WI38 (cell line): ENCODE measurements around the gene FKRP.

Experiments used
- H3K4me3 ChIP-seq: 2 replicates; pipeline ENCODE4 v1.5.1; 2011; ENCODE audit warnings: low read depth, mild to moderate bottlenecking, control low read depth, low read length
- CTCF ChIP-seq: IDR thresholded peaks from 2 replicates; pipeline ENCODE4 v1.5.1; 2012; ENCODE audit warnings: low read depth, mild to moderate bottlenecking, control low read depth, low read length

Gene FKRP

GRCh38 chr19:46744005-46744691 lies 1.7 kb upstream of the FKRP start:
- no peak for TF ChIP-seq CTCF
- no peak overlapping the region; the same call in 1 of the 2 replicates for H3K4me3 ChIP-seq

- no peak for TF ChIP-seq CTCF
- peak overlapping the region; percentile 92 for H3K4me3 ChIP-seq
Measured at GRCh38 chr19:46745030-46745429, 827 bp upstream of the FKRP start.

DNA sequence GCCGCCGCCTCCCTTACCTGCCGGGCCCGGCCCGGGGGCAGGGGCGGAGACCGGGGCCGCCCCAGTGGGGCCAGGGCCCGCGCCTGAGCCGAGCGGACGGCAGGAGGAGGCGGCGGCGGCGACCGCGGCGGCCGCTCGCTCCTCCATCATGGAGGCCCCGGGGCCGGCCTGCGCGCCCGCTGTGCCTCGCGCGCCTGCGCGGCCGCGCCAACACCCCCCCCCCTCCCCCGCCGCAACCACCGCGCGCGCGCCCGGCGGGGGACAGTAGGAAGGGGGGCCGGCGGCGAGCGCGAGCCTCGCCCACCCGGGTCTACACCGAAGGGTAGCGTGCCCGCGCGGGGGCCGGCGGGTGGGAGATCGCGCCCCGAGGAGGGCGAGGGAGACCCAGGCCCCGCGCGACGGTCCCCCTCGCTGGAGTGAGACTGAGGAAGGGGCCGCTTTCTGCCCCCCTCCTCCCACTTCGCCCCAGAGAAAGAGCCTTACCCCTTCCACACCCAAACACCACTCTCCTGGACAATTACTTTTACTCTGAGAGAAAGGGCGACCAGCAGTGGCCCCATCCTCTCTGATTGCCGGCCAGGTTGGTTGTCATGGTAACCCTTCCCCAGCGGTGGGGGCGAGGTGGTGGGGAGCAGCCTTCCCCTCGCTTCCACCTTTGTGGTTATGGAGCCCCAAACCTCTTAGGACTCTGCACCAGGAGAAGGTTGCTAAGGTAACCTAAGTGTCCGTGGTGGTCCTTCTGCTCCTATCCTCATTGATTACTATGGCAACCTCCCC lies 612 bp downstream of the FKRP start, which contains the start of gene STRN4:
TSS of gene STRN4 (minus strand) at position 170 of the 777 bp plus-strand sequence. CDS start at position 150, 20 bp downstream.
- TF ChIP-seq CTCF = no peak
- H3K4me3 ChIP-seq = peak within 1 kb of the TSS; percentile 92

GRCh38 chr19:46748325-46749109 lies 2.7 kb downstream of the FKRP start:
- H3K4me3 ChIP-seq = no peak overlapping the region
- TF ChIP-seq CTCF = peak; percentile 83

DNA sequence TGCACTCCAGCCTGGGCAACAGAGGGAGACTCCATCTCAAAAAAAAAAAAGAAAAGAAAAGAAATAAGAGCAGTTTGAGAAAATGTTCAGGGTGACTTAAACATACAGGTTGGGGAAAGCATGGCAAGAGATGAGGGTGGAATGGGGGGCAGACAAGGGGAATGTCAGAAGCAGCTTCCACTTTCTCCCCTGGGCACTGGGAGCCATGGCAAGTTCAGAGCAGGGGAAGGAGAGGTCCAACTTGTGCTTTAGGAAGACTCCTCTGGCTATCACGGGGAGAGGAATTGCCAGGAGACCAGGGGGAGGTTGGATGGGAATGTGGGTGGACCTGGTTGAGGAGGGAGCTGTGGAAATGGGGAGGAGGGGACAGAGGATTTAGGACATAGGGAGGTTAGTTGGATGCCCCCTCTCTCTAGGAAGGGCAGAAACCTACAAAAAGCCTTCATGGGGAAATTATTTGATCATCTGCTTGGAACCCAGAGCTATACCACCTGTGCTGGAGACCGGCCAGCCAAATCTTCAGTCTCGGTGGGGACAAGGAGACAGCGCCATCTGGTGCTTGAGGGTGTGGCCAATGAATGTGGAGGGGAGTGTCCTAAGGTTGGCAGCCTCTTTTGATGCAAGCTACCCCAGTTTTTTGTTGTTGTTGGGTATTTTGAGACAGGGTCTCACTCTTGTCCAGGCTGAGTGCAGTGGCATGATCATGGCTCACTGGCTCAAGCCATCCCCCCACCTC lies 7.7 kb downstream of the FKRP start:
- no peak overlapping the region for H3K4me3 ChIP-seq
- TF ChIP-seq CTCF = no peak

DNA sequence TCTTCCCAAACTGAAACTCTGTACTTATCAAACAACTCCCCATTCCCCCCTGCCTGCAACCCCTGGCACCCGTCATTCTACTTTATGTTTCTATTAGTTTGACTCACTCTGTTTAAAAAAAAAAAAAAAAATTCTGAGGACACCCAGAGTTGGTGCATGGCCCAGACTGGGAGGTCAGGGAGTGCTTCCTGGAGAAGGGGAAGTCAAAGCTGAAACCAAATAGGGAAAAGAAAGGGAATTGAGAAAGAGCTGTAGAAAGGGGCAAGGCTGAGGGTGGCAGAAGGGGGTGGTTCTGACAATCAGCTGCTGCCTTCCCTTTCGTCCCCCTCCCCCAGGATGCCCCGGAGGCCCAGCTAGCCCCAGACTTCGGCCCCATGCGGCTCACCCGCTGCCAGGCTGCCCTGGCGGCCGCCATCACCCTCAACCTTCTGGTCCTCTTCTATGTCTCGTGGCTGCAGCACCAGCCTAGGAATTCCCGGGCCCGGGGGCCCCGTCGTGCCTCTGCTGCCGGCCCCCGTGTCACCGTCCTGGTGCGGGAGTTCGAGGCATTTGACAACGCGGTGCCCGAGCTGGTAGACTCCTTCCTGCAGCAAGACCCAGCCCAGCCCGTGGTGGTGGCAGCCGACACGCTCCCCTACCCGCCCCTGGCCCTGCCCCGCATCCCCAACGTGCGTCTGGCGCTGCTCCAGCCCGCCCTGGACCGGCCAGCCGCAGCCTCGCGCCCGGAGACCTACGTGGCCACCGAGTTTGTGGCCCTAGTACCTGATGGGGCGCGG lies 9.4 kb downstream of the FKRP start:
- TF ChIP-seq CTCF = no peak

More for the DNA sequence above, 9.4 kb downstream of the FKRP start:
- H3K4me3 ChIP-seq = no peak overlapping the region
